Sigmoid colon (tissue), 7 donors: ENCODE data around the gene PRUNE2. TPM values are rescaled to one million over a fixed set of nuclear protein-coding genes. Genes with fewer than 3 reads are reported as not detected.

Source experiments
- DNase-seq: peaks from one replicate; pipeline ENCODE4 v3.0.0-alpha.2; 2019
- H3K27ac ChIP-seq, 4 donors: fragments of 200-600 bp; sonication (generic); one replicate each; pipeline ENCODE4 v1.5.1; 2016 to 2019; ENCODE audit warnings: mild to moderate bottlenecking in 1 of 4
- H3K27me3 ChIP-seq, 3 donors: fragments of 200-600 bp; sonication (generic); one replicate each; pipeline ENCODE4 v1.5.1; 2019; ENCODE audit warnings: mild to moderate bottlenecking in 1 of 3
- H3K36me3 ChIP-seq, 4 donors: fragments of 200-600 bp; sonication (generic); one replicate each; pipeline ENCODE4 v1.5.1; 2016 to 2019
- H3K4me1 ChIP-seq, 4 donors: fragments of 200-600 bp; sonication (generic); one replicate each; pipeline ENCODE4 v1.5.1; 2017 to 2019
- H3K4me3 ChIP-seq, 4 donors: fragments of 200-600 bp; sonication (generic); one replicate each; pipeline ENCODE4 v1.5.1; 2017 to 2019; ENCODE audit warnings: mild to moderate bottlenecking in 2 of 4, moderate library complexity in 1 of 4
- H3K9me3 ChIP-seq, 4 donors: fragments of 200-600 bp in 3 of 4; sonication (generic) in 3 of 4; one replicate each; pipeline versions ENCODE4 v1.5.1 to v1.6.1; 2013 to 2019
- CTCF ChIP-seq, 4 experiments: fragments of 450-650 bp in 3 of 4; fragments of 200-600 bp in 1 of 4; IDR thresholded peaks; one replicate each; pipeline ENCODE4 v1.5.1; 2016 to 2019; ENCODE audit warnings: antibody characterized with exemption in 4 of 4, mild to moderate bottlenecking in 3 of 4, moderate library complexity in 2 of 4
- EP300 ChIP-seq, 4 donors: sonication (generic); formaldehyde crosslinking; IDR thresholded peaks; one replicate each; pipeline ENCODE4 v1.6.1; 2017; ENCODE audit warnings: antibody characterized with exemption in 4 of 4
- POLR2A ChIP-seq, 2 donors: fragments of 450-650 bp; IDR thresholded peaks; one replicate each; pipeline ENCODE4 v1.6.1; 2016; ENCODE audit warnings: antibody characterized with exemption in 2 of 2, mild to moderate bottlenecking in 2 of 2, moderate library complexity in 2 of 2
- POLR2AphosphoS5 ChIP-seq, 4 donors: sonication (generic); formaldehyde crosslinking; IDR thresholded peaks; one replicate each; pipeline ENCODE4 v1.6.1; 2017; ENCODE audit warnings: antibody characterized with exemption in 4 of 4
- WGBS, 2 donors: extraction: QIAGEN DNeasy Blood & Tissue Kit; methylation state at CpG; one replicate each; pipeline ENCODE4 v1.1.7; 2013; 5-methylcytosine and 5-hydroxymethylcytosine counted together
- intact Hi-C: fragments of 100-400 bp; cut with DNase I; formaldehyde crosslinking; loops from one replicate; pipeline ENCODE4 v1.15.1; 2023
- polyA plus RNA-seq, 3 donors: library from polyadenylated mRNA; stranded (reverse); fragments of 200-250 nt; gene quantifications; one replicate each; pipeline ENCODE4 v1.2.3, GENCODE V29; 2013
- total RNA-seq, 4 donors: library from RNA; depleted of rRNA; stranded (reverse); fragments of >200 nt; gene quantifications; one replicate each; pipeline ENCODE4 v1.1.0, GENCODE V29; 2016
- donor health status: healthy with polysubstance abuse.
- donor health status: Bipolar disorder and iron deficiency.
- donor health status: healthy.

The PRUNE2 gene
- total and polyA plus RNA-seq, 7 donors, result 7.4 to 536 (median 440) TPM

- intact Hi-C loops, result no loop called here
- TF ChIP-seq POLR2A (IDR thresholded peaks at IDR 0.05) (no peak), CTCF (IDR thresholded peaks at IDR 0.05) (no peak)
Observed at GRCh38 chr9:76921165-76921564, 15.3 kb upstream of the PRUNE2 start.

GRCh38 chr9:76917299-76917698, 11.4 kb upstream of the PRUNE2 start:
- WGBS, 2 donors, result 91 to 93% methylated on average over 4 of the region's 4 CpGs
- Histone ChIP-seq H3K4me1 (no peaks in the 10 kb centered on the region), H3K4me3 (no peak overlapping the region), H3K36me3 (no peaks in the 10 kb centered on the region), H3K9me3 (no peaks in the 10 kb centered on the region), H3K27me3 (no peaks in the 10 kb centered on the region), H3K27ac (no peak overlapping the region)
- no peak for TF ChIP-seq CTCF (IDR thresholded peaks at IDR 0.05)
- TF ChIP-seq POLR2A (IDR thresholded peaks at IDR 0.05), result no peak
- TF ChIP-seq EP300 (IDR thresholded peaks at IDR 0.05), result no peak
- peak in 1 of 4 donors; percentile 15 for TF ChIP-seq POLR2AphosphoS5 (IDR thresholded peaks at IDR 0.05)
- intact Hi-C loops, result loop anchor here (10.0 kb wide), 1 partner anchor 202 kb away; no protein-coding TSS in a partner anchor
- DNase-seq, result no peak

More at GRCh38 chr9:76921165-76921564, 15.3 kb upstream of the PRUNE2 start:
- H3K36me3 ChIP-seq, result no peaks in the 10 kb centered on the region
- H3K4me3 ChIP-seq, result no peak overlapping the region
- no peaks in the 10 kb centered on the region for H3K4me1 ChIP-seq
- no peaks in the 10 kb centered on the region for H3K27me3 ChIP-seq
- no peak for DNase-seq
- 82 to 86% methylated on average over 1 of the region's 1 CpG for WGBS, 2 donors
- peaks cover 0 to 2% (median 0%) of the 10 kb centered on the region in 4 donors for H3K9me3 ChIP-seq
- no peak overlapping the region for H3K27ac ChIP-seq

DNA sequence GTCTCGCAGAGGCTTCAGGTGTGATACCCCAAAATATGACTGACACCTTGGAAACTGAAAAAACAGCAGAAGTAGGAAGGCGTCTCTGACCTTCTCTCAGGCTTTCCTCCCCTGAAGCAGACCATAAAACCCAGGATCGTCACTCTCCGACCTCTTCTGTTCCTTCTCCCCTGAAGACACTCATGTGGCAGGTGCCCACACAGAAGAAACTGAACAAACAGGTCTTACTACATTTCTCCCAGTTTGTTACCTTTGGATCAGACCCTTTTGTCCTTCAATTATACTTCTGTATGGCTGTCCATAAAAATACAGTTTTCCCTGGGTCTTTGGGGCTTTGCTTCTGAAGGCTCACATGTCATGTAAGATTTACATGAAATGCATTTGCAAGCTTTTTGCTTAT, 10.3 kb upstream of the PRUNE2 start:
- no peaks in the 10 kb centered on the region for H3K36me3 ChIP-seq
- TF ChIP-seq POLR2A (IDR thresholded peaks at IDR 0.05), result no peak
- no peak for TF ChIP-seq EP300 (IDR thresholded peaks at IDR 0.05)
- TF ChIP-seq CTCF (IDR thresholded peaks at IDR 0.05), result no peak
- no peak for TF ChIP-seq POLR2AphosphoS5 (IDR thresholded peaks at IDR 0.05)
- no peak overlapping the region for H3K27ac ChIP-seq
- DNase-seq, result no peak
- H3K27me3 ChIP-seq, result no peaks in the 10 kb centered on the region
- no peaks in the 10 kb centered on the region for H3K4me1 ChIP-seq
- H3K4me3 ChIP-seq, result no peak overlapping the region
- intact Hi-C loops, result loop anchor here (10.0 kb wide), 1 partner anchor 201 kb away; no protein-coding TSS in a partner anchor
- WGBS, 2 donors, result 9 to 56% methylated on average over 4 of the region's 4 CpGs
- H3K9me3 ChIP-seq, result no peaks in the 10 kb centered on the region

GRCh38 chr9:76913467-76913866, 7.6 kb upstream of the PRUNE2 start:
- Histone ChIP-seq H3K4me1 (no peaks in the 10 kb centered on the region), H3K9me3 (no peaks in the 10 kb centered on the region), H3K27ac (no peak overlapping the region), H3K4me3 (no peak overlapping the region), H3K36me3 (no peaks in the 10 kb centered on the region), H3K27me3 (no peaks in the 10 kb centered on the region)
- 79 to 84% methylated on average over 2 of the region's 2 CpGs for WGBS, 2 donors
- intact Hi-C loops, result loop anchor here (10.0 kb wide), 1 partner anchor 199 kb away; no protein-coding TSS in a partner anchor
- DNase-seq, result no peak
- no peak for TF ChIP-seq POLR2AphosphoS5 (IDR thresholded peaks at IDR 0.05)
- no peak for TF ChIP-seq POLR2A (IDR thresholded peaks at IDR 0.05)
- TF ChIP-seq CTCF (IDR thresholded peaks at IDR 0.05), result no peak
- TF ChIP-seq EP300 (IDR thresholded peaks at IDR 0.05), result no peak
